Erythroblast (primary cell): ENCODE results near the gene CLEC3A.
"Not testable (repeated sequence)": the region's sequence is repeated elsewhere in the genome, so short reads cannot be mapped to it uniquely, and the experiment has no call there.

Experiments
- DNase-seq, 2 experiments: peaks; one replicate each; lab custom pipeline; 2025; lab: John Stamatoyannopoulos, UW
- GATA1 ChIP-seq: IDR thresholded peaks from 2 replicates; pipeline ENCODE4 v1.6.1; 2011; ENCODE audit warnings: low read depth, mild to moderate bottlenecking, control low read depth, low read length, moderate library complexity
- POLR2A ChIP-seq: IDR thresholded peaks from 2 replicates; pipeline ENCODE4 v1.6.1; 2011; ENCODE audit warnings: mild to moderate bottlenecking, low read length

The CLEC3A gene

GRCh38 chr16:78057803-78058564 is 35.6 kb downstream of the CLEC3A start:
- DNase-seq, result no peak
- TF ChIP-seq POLR2A (no peak), GATA1 (no peak)

GRCh38 chr16:78059806-78060205 is 37.5 kb downstream of the CLEC3A start:
- DNase-seq, result not testable (repeated sequence)

- TF ChIP-seq POLR2A (no peak), GATA1 (no peak)
- no peak for DNase-seq
Measured at GRCh38 chr16:78060295-78060694, 37.9 kb downstream of the CLEC3A start.

- no peak for TF ChIP-seq GATA1
- TF ChIP-seq POLR2A, result no peak
- no peak for DNase-seq
Measured at GRCh38 chr16:78060809-78061208, 38.5 kb downstream of the CLEC3A start.

DNA sequence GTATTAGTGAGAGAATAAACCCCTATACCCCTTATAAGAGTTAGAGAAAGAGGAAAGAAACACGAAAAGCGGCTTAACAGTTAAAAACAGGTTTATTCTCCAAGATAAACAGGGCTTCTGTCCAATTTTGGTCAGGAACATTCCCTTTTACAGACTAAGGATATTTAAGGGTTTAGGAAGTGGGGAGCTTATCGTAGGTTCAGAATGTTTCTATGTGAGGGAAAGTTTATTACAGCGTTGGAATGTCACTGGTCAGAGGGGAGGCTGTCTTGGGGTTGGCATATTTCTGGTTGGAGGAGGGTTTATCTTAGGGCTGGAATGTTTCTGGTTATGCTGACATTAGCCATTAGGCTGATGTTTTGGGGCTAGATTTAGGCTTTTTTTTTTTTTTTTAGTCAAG is 43.0 kb downstream of the CLEC3A start:
- no peak for TF ChIP-seq GATA1
- no peak for TF ChIP-seq POLR2A
- no peak for DNase-seq

DNA sequence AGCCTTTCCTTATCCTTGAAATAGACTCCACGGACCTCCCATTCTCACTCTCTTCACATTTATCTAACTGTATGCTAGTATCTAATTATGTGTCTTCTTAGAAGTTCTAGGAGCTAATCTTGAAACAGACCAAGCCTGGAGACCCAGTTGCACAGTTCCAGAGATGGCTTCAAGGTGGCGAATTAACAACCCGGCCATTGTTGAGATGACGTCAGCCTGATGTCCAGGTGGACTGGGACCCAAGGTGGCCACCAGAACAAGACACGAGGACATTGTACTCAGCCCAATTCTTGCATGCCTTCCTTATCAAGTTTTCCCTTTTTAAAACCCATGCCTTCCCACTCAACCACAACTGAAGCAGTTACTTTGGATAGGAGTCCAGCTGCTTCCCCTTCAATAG is 47.6 kb downstream of the CLEC3A start:
- TF ChIP-seq GATA1 (no peak), POLR2A (no peak)

GRCh38 chr16:78072275-78072674 is 49.9 kb downstream of the CLEC3A start:
- DNase-seq, result no peak
- TF ChIP-seq GATA1 (no peak), POLR2A (no peak)

More for the DNA sequence above, 47.6 kb downstream of the CLEC3A start:
- no peak for DNase-seq

DNA sequence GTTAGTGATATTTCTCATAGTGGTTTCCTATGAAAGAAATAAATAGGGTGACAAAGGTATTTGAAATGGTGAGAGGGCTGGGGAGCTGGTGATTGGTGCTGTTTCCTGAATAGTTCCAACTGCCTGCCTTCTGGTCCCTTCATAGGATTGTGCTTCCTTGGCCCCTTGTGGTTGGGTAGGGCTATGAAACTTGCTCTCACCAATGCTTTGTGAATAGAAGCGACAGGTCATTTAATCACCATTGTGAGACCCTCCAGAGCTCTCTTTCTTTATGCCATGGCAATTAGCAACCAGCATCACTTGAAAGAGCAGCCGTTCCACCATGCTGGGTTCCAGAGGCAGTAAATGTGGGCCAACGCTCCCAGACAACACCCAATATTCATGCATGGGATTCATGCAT is 53.5 kb downstream of the CLEC3A start:
- TF ChIP-seq GATA1, result no peak
- no peak for TF ChIP-seq POLR2A

GRCh38 chr16:78081341-78081740 is 59.0 kb downstream of the CLEC3A start:
- no peak for TF ChIP-seq POLR2A
- no peak for TF ChIP-seq GATA1
- DNase-seq, result no peak

More for the DNA sequence above, 53.5 kb downstream of the CLEC3A start:
- no peak for DNase-seq
